ENCODE measurements around the gene THEMIS. TPM values are rescaled to one million over a fixed set of nuclear protein-coding genes. Genes with fewer than 3 reads are reported as not detected.

The THEMIS gene
- total RNA-seq, 4 donors from 2014 or later: 0.08 to 0.44 (median 0.16) TPM

DNA sequence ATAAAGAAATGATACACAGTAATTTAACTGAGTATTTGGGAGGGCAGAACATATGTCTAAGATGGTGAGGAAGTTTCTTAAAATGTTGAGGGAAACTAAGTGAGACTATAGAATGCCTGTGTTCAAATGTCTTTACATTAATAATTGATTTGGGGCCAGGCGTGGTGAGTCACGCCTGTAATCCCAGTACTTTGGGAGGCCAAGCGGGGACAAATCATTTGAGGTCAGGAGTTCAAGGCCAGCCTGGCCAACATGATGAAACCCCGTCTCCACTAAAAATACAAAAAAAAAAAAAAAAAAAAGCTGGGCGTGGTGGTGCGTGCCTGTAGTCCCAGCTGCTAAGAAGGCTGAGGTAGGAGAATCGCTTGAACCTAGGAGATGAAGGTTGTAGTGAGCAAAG is 66.7 kb downstream of the THEMIS start:
- intact Hi-C loops (cut with DNase I; ENCODE audit: low total_unique reads): no loop called here
- no peak overlapping the region for H3K4me3 ChIP-seq (ENCODE audit: low read depth, poor library complexity, severe bottlenecking)
- WGBS, 2 donors: 91 to 94% methylated on average over 7 of the region's 7 CpGs
- DNase-seq (ENCODE audit: low spot score in 2 of 2): no peak
- no peak for TF ChIP-seq POLR2A (IDR thresholded peaks at IDR 0.05)
- TF ChIP-seq, protein P1, sequence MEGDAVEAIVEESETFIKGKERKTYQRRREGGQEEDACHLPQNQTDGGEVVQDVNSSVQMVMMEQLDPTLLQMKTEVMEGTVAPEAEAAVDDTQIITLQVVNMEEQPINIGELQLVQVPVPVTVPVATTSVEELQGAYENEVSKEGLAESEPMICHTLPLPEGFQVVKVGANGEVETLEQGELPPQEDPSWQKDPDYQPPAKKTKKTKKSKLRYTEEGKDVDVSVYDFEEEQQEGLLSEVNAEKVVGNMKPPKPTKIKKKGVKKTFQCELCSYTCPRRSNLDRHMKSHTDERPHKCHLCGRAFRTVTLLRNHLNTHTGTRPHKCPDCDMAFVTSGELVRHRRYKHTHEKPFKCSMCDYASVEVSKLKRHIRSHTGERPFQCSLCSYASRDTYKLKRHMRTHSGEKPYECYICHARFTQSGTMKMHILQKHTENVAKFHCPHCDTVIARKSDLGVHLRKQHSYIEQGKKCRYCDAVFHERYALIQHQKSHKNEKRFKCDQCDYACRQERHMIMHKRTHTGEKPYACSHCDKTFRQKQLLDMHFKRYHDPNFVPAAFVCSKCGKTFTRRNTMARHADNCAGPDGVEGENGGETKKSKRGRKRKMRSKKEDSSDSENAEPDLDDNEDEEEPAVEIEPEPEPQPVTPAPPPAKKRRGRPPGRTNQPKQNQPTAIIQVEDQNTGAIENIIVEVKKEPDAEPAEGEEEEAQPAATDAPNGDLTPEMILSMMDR (IDR thresholded peaks at IDR 0.05): no peak

GRCh38 chr6:127833336-127833735 is 67.5 kb downstream of the THEMIS start:
- H3K4me3 ChIP-seq (ENCODE audit: low read depth, poor library complexity, severe bottlenecking): no peak overlapping the region
- intact Hi-C loops (cut with DNase I; ENCODE audit: low total_unique reads): no loop called here
- DNase-seq (ENCODE audit: low spot score in 2 of 2): no peak
- no peak for TF ChIP-seq POLR2A (IDR thresholded peaks at IDR 0.05)
- TF ChIP-seq, protein P1 (IDR thresholded peaks at IDR 0.05): no peak

GRCh38 chr6:127832381-127832780 is 68.5 kb downstream of the THEMIS start:
- WGBS, 2 donors: 4 to 6% methylated on average over 1 of the region's 1 CpG
- DNase-seq (ENCODE audit: low spot score in 2 of 2): no peak
- TF ChIP-seq, protein P1 (IDR thresholded peaks at IDR 0.05): no peak
- no peak for TF ChIP-seq POLR2A (IDR thresholded peaks at IDR 0.05)
- H3K4me3 ChIP-seq (ENCODE audit: low read depth, poor library complexity, severe bottlenecking): no peak overlapping the region
- intact Hi-C loops (cut with DNase I; ENCODE audit: low total_unique reads): no loop called here

DNA sequence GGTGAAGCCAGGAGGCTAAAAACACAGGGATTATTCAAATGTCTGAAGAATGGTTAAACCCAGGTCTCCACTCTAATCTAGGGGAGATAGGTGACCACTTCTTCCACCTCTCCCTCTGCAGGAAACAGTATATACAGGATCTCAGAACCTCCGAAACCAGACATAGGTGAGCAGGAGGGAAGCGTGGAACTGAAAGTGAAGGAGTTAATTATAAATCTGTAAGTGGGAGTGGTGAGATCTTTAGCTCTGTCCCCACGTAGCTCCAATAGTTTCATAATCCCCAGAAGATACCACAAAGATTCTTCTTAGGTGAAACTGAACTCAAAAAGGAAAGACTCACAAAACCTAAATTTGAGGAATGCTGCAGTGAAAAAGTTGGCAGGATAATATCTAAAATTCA is 76.8 kb downstream of the THEMIS start:
- intact Hi-C loops (cut with DNase I; ENCODE audit: low total_unique reads): no loop called here

GRCh38 chr6:127821431-127821830 is 79.4 kb downstream of the THEMIS start:
- H3K4me3 ChIP-seq (ENCODE audit: low read depth, poor library complexity, severe bottlenecking): no peak overlapping the region
- TF ChIP-seq POLR2A (IDR thresholded peaks at IDR 0.05): no peak
- TF ChIP-seq, protein P1 (IDR thresholded peaks at IDR 0.05): no peak
- no peak for DNase-seq (ENCODE audit: low spot score in 2 of 2)
- intact Hi-C loops (cut with DNase I; ENCODE audit: low total_unique reads): no loop called here

More for the DNA sequence above, 76.8 kb downstream of the THEMIS start:
- TF ChIP-seq POLR2A (IDR thresholded peaks at IDR 0.05): no peak
- TF ChIP-seq, protein P1 (IDR thresholded peaks at IDR 0.05): no peak
- no peak overlapping the region for H3K4me3 ChIP-seq (ENCODE audit: low read depth, poor library complexity, severe bottlenecking)
- no peak for DNase-seq (ENCODE audit: low spot score in 2 of 2)
- WGBS, 2 donors: 65 to 71% methylated on average over 3 of the region's 3 CpGs

GRCh38 chr6:127818149-127818548 is 82.7 kb downstream of the THEMIS start:
- WGBS, 2 donors: 22 to 25% methylated on average over 2 of the region's 2 CpGs
- no peak for DNase-seq (ENCODE audit: low spot score in 2 of 2)
- intact Hi-C loops (cut with DNase I; ENCODE audit: low total_unique reads): no loop called here
- no peak overlapping the region for H3K4me3 ChIP-seq (ENCODE audit: low read depth, poor library complexity, severe bottlenecking)
- TF ChIP-seq, protein P1 (IDR thresholded peaks at IDR 0.05): no peak
- TF ChIP-seq POLR2A (IDR thresholded peaks at IDR 0.05): no peak

Data from lower leg skin (tissue), 4 donors.